GM12891 (cell line): ENCODE data around the gene ANXA3.

Experiments used
- PAX5 ChIP-seq: IDR thresholded peaks from 2 replicates; pipeline ENCODE4 v1.6.1; 2011; ENCODE audit warnings: low read length, moderate library complexity, mild to moderate bottlenecking; ENCODE audit not compliant: insufficient read depth, severe bottlenecking
- POLR2A ChIP-seq: IDR thresholded peaks from 2 replicates; pipeline ENCODE4 v1.6.1; 2011; ENCODE audit warnings: low read depth, low read length, control low read depth
- POLR2AphosphoS5 ChIP-seq: IDR thresholded peaks from 2 replicates; pipeline ENCODE4 v1.6.1; 2011; ENCODE audit warnings: low read depth, low read length, control low read depth
- POU2F2 ChIP-seq: IDR thresholded peaks from 2 replicates; pipeline ENCODE4 v1.6.1; 2011; ENCODE audit warnings: low read depth, mild to moderate bottlenecking, control low read depth, low read length, moderate library complexity
- SPI1 ChIP-seq: IDR thresholded peaks from 2 replicates; pipeline ENCODE4 v1.6.1; 2011; ENCODE audit warnings: low read depth, low read length, control low read depth
- TAF1 ChIP-seq: IDR thresholded peaks from 2 replicates; pipeline ENCODE4 v1.6.1; 2011; ENCODE audit warnings: low read depth, low read length, control low read depth

DNA sequence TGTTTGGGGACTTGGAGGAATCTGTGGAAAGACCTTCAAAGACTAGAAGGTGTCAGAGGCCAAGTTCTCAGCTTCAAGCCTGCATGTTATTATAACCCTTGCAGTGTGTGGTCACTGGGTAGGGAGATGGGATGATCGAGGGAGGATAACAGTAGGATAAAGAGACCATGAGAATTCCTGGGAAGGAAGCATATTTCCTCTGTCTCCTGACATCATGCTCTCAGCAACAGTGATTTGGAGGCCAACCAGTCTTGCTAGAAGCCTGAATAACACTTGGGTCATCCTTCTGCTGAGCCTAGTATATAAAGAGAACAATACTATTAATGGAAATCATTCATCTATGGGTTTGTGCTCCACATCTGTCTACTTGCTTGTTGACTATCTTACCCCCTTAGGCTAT lies 40.9 kb upstream of the ANXA3 start:
- no peak for TF ChIP-seq TAF1
- TF ChIP-seq POLR2AphosphoS5: no peak
- TF ChIP-seq POLR2A: no peak
- TF ChIP-seq SPI1: no peak
- no peak for TF ChIP-seq PAX5
- no peak for TF ChIP-seq POU2F2
